ENCODE measurements around the gene CACNG8.
A peak's percentile ranks its signal among the peaks of the same experiment; 100 is the strongest.

CACNG8 gene

DNA sequence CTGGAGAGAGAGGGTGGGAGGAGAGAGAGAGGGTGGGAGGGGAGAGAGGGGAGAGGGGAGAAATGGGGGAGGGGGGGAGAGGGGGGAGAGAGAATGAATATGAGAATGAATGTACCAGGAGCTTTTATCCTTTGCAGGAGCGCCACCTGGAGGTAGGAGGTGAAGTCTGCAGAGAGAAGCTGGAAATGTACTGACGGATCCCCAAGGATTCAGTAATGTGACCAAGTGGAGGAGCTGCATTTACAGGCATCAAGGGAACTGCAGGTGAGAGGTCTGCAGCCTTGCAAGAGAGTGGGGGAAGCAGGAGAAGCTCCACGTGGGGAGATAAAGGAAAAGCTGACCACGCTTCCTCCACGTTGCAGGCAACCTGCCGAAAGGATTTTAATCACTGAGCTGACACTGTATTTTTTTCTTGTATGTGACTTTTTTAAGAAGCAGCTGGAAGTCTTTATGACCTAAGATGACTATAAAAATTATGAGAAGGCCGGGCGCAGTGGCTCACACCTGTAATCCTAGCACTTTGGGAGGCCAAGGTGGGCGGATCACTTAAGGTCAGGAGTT, 67.3 kb downstream of the CACNG8 start:
- CTCF ChIA-PET, result interaction anchor here (0.6 to 3.5 kb wide), 47 partner anchors 8 to 379 kb away, joined by 3 to 51 read pairs (median 5); partner anchors contain the start of genes PRKCG and TFPT
- Histone ChIP-seq H3K36me3 (ENCODE audit: control insufficient read depth in 2 of 2, insufficient read depth in 1 of 2, low read length in 2 of 2) (no peaks in the 10 kb centered on the region), H3K9me3 (ENCODE audit: control insufficient read depth, insufficient read depth, low read depth, low read length) (no peaks in the 10 kb centered on the region), H3K27ac (ENCODE audit: extremely low read depth, low read depth, low read length) (no peak overlapping the region), H3K4me1 (ENCODE audit: control insufficient read depth, insufficient read depth, low read length) (no peaks in the 10 kb centered on the region), H3K4me3 (ENCODE audit: low read depth, low read length) (no peak overlapping the region)
- no peak for TF ChIP-seq ZFP41 (tag by site-specific recombination; IDR thresholded peaks at IDR 0.05; ENCODE audit: borderline replicate concordance)
- peak; percentile 69 for TF ChIP-seq ZBTB44 (tag by site-specific recombination; IDR thresholded peaks at IDR 0.05)
- TF ChIP-seq ZNF654 (tag by site-specific recombination; IDR thresholded peaks at IDR 0.05; ENCODE audit: low read depth), result peak; percentile 41; the same call in 1 of the 2 replicates
- TF ChIP-seq, protein P1, sequence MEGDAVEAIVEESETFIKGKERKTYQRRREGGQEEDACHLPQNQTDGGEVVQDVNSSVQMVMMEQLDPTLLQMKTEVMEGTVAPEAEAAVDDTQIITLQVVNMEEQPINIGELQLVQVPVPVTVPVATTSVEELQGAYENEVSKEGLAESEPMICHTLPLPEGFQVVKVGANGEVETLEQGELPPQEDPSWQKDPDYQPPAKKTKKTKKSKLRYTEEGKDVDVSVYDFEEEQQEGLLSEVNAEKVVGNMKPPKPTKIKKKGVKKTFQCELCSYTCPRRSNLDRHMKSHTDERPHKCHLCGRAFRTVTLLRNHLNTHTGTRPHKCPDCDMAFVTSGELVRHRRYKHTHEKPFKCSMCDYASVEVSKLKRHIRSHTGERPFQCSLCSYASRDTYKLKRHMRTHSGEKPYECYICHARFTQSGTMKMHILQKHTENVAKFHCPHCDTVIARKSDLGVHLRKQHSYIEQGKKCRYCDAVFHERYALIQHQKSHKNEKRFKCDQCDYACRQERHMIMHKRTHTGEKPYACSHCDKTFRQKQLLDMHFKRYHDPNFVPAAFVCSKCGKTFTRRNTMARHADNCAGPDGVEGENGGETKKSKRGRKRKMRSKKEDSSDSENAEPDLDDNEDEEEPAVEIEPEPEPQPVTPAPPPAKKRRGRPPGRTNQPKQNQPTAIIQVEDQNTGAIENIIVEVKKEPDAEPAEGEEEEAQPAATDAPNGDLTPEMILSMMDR (tag by site-specific recombination; IDR thresholded peaks at IDR 0.05), result peak; percentile 33
- POLR2A ChIA-PET, result interaction anchor here (0.9 to 1.1 kb wide), 3 partner anchors 50 to 237 kb away, joined by 5 to 8 read pairs (median 5); no protein-coding TSS in a partner anchor

DNA sequence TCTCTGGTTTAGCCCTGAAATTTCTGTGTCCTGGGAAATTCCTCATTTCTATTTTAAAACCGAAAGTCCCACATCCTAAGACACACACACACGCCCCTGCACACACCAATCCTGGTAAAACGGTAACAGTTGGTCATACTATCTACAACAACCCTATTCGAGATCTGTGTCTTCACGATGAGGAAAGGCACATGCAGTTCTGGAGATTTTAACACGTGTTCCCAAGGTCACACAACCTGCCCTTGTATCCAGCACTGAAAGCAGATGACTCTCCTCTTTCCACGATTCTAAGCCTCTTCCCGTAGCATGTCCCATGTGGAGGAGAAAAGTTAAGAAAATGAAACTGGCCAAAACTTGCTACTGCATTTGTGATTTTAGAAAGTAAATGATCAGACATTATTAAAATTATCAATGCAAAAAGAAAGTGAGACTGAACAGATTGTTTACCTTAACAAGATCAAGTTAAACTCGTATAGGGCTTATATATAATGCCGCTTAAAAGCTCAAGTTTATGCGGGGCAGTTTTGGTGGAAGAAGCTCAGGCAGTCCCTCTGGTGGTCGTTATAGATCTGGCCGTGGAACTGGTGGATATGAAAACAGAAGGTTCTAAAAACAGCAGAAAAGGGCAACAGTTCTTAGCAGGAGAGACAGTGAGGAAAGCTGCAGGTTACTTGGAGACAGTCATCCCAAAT, 68.3 kb downstream of the CACNG8 start:
- POLR2A ChIA-PET, result interaction anchor here (0.6 kb wide), 1 partner anchor 221 kb away, joined by 6 read pairs; no protein-coding TSS in a partner anchor

More for the DNA sequence above, 68.3 kb downstream of the CACNG8 start:
- TF ChIP-seq HOXA7 (CRISPR knock-in tag; IDR thresholded peaks at IDR 0.05; ENCODE audit: borderline replicate concordance), result no peak
- TF ChIP-seq GLI2 (tag by site-specific recombination; IDR thresholded peaks at IDR 0.05; ENCODE audit: borderline replicate concordance, low read depth), result no peak
- no peak for TF ChIP-seq ZNF624 (tag by site-specific recombination; IDR thresholded peaks at IDR 0.05)
- no peak for TF ChIP-seq REPIN1 (tag by site-specific recombination; IDR thresholded peaks at IDR 0.05; ENCODE audit: low read depth)
- no peak for TF ChIP-seq ZFHX2 (tag by site-specific recombination; conservative IDR thresholded peaks at IDR 0.05)
- no peak for TF ChIP-seq ZNF670 (tag by site-specific recombination; IDR thresholded peaks at IDR 0.05; ENCODE audit: low read depth)
- TF ChIP-seq, protein P1 (tag by site-specific recombination; IDR thresholded peaks at IDR 0.05), result 0 out of 2 replicates have a peak, but pooled peaks have one; percentile 27
- TF ChIP-seq ZNF629 (tag by site-specific recombination; IDR thresholded peaks at IDR 0.05), result no peak
- TF ChIP-seq SCRT2 (tag by site-specific recombination; IDR thresholded peaks at IDR 0.05), result no peak
- TF ChIP-seq, protein P2, sequence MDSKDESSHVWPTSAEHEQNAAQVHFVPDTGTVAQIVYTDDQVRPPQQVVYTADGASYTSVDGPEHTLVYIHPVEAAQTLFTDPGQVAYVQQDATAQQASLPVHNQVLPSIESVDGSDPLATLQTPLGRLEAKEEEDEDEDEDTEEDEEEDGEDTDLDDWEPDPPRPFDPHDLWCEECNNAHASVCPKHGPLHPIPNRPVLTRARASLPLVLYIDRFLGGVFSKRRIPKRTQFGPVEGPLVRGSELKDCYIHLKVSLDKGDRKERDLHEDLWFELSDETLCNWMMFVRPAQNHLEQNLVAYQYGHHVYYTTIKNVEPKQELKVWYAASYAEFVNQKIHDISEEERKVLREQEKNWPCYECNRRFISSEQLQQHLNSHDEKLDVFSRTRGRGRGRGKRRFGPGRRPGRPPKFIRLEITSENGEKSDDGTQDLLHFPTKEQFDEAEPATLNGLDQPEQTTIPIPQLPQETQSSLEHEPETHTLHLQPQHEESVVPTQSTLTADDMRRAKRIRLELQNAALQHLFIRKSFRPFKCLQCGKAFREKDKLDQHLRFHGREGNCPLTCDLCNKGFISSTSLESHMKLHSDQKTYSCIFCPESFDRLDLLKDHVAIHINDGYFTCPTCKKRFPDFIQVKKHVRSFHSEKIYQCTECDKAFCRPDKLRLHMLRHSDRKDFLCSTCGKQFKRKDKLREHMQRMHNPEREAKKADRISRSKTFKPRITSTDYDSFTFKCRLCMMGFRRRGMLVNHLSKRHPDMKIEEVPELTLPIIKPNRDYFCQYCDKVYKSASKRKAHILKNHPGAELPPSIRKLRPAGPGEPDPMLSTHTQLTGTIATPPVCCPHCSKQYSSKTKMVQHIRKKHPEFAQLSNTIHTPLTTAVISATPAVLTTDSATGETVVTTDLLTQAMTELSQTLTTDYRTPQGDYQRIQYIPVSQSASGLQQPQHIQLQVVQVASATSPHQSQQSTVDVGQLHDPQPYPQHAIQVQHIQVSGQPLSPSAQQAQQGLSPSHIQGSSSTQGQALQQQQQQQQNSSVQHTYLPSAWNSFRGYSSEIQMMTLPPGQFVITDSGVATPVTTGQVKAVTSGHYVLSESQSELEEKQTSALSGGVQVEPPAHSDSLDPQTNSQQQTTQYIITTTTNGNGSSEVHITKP (tag by site-specific recombination; IDR thresholded peaks at IDR 0.05), result 0 out of 2 replicates have a peak, but pooled peaks have one; percentile 53
- no peak for TF ChIP-seq ZBTB1 (tag by site-specific recombination; IDR thresholded peaks at IDR 0.05)
- no peak overlapping the region for H3K27ac ChIP-seq (ENCODE audit: extremely low read depth, low read depth, low read length)
- H3K9me3 ChIP-seq (ENCODE audit: control insufficient read depth, insufficient read depth, low read depth, low read length), result no peaks in the 10 kb centered on the region
- H3K4me3 ChIP-seq (ENCODE audit: low read depth, low read length), result no peak overlapping the region
- H3K36me3 ChIP-seq (ENCODE audit: control insufficient read depth in 2 of 2, insufficient read depth in 1 of 2, low read length in 2 of 2), result no peaks in the 10 kb centered on the region
- CTCF ChIA-PET, result interaction anchor here (0.5 to 3.5 kb wide), 24 partner anchors 9 to 259 kb away, joined by 3 to 51 read pairs (median 4); no protein-coding TSS in a partner anchor
- no peaks in the 10 kb centered on the region for H3K4me1 ChIP-seq (ENCODE audit: control insufficient read depth, insufficient read depth, low read length)

Measured in HEK293 (cell line).